ENCODE results near the gene BRINP1.

Gene BRINP1

GRCh38 chr9:119368681-119369581 is at the start of gene BRINP1:
Gene BRINP1, minus strand, starts transcription at chr9:119369435. Its CDS starts 56,080 bp downstream, at chr9:119313355.
- peak; percentile 29 to 95 (median 92) for DNase-seq

GRCh38 chr9:119418721-119419120 is 49.5 kb upstream of the BRINP1 start:
- DNase-seq, result no peak

DNA sequence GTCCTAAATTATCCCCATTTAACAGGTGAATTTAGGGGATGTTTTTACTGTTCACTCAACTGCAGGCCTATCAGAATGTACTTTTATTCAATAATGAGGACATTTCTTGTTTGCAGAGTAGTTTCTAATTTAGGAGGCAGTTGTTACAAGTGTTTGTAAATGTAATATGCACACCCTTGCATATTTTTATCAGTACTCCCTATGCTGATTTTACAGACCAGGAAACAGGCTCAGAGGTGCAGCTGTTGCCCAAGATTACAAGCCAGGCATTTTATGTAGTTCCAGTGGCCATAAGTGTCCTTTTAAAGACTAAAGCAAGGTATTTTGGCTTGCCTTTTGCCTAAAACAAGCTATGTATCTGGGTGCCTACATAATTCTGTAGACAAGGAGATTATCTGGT is 47.6 kb upstream of the BRINP1 start:
- no peak for DNase-seq

DNA sequence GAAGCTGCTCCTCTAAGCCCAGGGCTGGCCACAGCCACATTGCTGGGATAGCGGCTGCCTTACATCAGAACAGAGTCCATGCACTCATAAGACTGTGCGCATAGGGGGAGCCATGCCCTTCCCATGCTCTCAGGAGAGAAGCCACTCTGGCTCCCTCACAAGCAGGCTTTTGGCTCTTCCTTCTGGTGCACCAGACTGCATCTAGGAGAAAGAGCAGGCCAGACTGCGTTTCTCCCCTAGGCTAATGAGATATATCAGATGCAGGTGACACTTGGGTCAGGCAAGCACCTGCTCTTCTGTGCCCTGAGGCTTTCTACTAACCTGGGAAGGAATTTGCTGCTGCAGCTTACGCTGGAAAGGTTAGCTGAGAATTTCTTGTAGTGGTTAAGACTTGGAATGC is 43.2 kb upstream of the BRINP1 start:
- DNase-seq, result peak in 1 of 3 experiments; percentile 57

DNA sequence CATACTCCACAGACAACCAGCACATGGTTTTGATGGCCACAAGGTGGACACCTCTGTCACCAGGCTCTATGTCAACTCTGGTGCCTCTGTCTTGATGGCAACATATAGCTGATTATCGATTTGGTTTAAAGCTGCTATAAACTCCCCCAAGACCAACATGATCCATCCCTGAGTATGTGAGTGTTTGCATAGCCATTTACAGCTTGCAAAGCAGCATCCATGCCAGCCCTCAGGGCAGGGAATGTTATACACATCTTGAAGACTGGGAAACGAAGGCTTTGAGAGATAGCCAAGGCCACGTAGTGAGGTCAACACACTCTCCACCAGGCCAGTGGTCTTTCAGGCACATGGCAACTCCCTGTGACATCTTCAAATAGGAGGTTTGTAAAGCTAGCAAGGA is 40.3 kb upstream of the BRINP1 start:
- peak in 1 of 3 experiments; percentile 43 for DNase-seq

DNA sequence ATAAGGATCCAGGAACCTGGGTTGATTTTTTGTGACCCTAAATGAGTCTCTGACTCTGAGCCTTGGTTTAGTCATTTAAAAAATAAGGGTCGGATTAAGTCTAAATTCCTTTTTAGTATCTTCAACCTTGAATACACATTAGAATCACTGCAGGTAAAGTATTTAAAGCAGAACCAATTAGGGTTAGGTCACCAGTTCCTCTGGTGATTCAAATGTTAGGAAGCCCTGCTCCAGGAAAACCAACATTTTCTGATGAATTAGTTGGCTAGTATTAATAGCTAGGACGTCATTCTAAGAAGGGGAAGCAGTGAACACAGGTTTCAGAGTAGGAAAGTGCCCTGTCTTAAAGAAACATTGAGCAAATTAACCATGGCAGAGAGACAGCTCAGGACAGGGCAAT is 31.4 kb upstream of the BRINP1 start:
- no peak for DNase-seq

GRCh38 chr9:119398350-119398749 is 29.1 kb upstream of the BRINP1 start:
- DNase-seq, result peak in 1 of 3 experiments; percentile 68

GRCh38 chr9:119391878-119392277 is 22.6 kb upstream of the BRINP1 start:
- DNase-seq, result no peak

DNA sequence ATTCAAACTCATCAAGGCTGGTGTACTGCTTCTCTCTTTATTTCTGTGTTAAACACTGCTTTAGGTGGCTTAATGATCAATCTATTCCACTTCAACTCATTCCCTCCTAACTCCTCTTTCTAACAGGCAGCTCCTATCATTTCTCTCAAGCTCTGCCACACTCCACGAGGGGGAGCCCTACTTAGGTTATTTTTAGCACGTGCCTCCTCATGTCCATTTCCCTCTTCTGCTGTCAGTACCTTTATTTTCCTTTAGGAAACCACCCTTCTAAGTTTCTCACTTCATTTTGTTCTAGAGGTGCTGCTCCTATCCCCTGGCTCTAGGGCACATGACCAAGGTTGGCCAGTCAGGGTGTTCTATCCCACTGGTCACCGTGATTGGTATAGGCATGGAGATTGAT is 6.7 kb upstream of the BRINP1 start:
- peak in 2 of 3 experiments; percentile 36 to 71 for DNase-seq

GRCh38 chr9:119372951-119373350 is 3.7 kb upstream of the BRINP1 start:
- no peak for DNase-seq

- DNase-seq, result no peak
Observed at GRCh38 chr9:119370816-119371215, 1.6 kb upstream of the BRINP1 start.

- peak; percentile 2 to 89 (median 67) for DNase-seq
Observed at GRCh38 chr9:119369680-119370366, 588 bp upstream of the BRINP1 start.

GRCh38 chr9:119368179-119368578 is 1.1 kb downstream of the BRINP1 start:
- peak in 1 of 3 experiments; percentile 57 for DNase-seq

GRCh38 chr9:119367683-119368075 is 1.6 kb downstream of the BRINP1 start:
- DNase-seq, result peak in 1 of 3 experiments; percentile 33

- no peak for DNase-seq
Observed at GRCh38 chr9:119366909-119367682, 2.1 kb downstream of the BRINP1 start.

DNA sequence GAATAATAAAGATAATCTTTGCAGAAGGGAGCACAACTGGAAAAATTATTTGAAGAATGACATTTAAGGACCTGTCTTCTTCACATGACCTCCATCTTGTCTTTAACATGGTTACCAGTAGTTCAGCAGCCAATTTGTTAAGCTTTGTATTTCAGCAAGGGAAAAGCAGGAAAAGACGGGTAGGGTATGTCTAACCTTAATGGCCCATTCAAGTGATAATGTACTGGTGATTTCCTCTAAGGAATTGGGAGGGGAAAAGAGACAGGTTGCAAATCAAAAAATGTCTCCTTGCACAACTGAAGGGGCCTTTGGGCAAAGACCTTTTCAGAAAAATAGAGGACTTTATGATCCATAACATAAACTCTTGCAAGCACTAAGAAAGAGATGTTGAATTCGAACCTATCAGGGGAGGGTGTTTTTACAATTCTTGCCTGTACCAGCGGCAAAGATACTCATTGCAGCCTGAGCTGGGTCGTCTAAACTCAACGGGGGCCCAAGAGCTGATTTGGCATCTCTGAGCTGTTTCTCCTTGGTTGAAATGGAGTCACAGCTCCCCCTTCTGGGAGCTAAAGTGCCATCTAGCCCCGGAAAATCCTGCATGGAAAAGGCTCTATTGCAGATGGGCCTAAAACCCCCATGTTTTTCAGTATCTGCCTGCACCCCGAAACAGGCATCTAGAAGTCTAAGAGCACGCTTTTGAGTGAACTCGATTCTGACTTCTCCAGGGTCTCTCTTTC is 3.8 kb downstream of the BRINP1 start:
- DNase-seq, result peak; percentile 36 to 87 (median 59)

DNA sequence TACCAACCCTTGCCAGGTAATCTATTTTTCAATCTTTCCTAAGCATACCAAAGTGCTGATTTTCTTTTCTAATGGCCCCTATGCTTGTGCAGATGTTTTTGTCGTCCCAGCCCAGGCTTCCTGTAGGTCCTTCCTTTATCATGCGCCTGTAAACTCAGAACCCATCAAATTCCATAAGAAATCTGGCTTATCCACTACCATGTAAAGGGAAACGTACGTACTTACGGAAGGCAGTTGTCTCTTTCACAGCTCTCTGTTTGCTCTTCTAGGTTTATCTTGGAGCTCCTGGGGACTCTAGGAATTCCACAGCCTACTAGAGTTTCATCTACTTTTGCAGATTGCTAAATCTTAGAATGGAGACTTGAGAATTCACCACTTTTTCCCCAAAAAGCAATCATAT is 9.0 kb downstream of the BRINP1 start:
- no peak for DNase-seq

GRCh38 chr9:119357336-119358096 is 11.7 kb downstream of the BRINP1 start:
- DNase-seq, result no peak

GRCh38 chr9:119349351-119349825 is 19.8 kb downstream of the BRINP1 start:
- DNase-seq, result peak in 1 of 3 experiments; percentile 38

GRCh38 chr9:119343059-119343990 is 25.9 kb downstream of the BRINP1 start:
- DNase-seq, result no peak
